K562 (cell line): ENCODE results near the gene LRRC61. TPM values are rescaled to one million over a fixed set of nuclear protein-coding genes. Genes with fewer than 3 reads are reported as not detected.

ENCODE experiments used
- FOXK1 ChIP-seq: sonication (generic); formaldehyde crosslinking; IDR thresholded peaks from 2 replicates; pipeline ENCODE4 v1.8.0; 2022; ENCODE audit warnings: missing genetic modification reagents, mild to moderate bottlenecking, borderline replicate concordance
- IRF1 ChIP-seq: sonication (generic); formaldehyde crosslinking; IDR thresholded peaks from 2 replicates; pipeline ENCODE4 v1.8.0; 2022; ENCODE audit warnings: missing genetic modification reagents, mild to moderate bottlenecking, borderline replicate concordance
- PHB ChIP-seq: fragments of 250-450 bp; sonication (Bioruptor Pico); IDR thresholded peaks from 2 replicates; pipeline ENCODE4 v1.5.0; 2021
- RBFOX2 ChIP-seq: fragments of 200-400 bp; formaldehyde crosslinking; IDR thresholded peaks from 2 replicates; pipeline ENCODE4 v1.6.1; 2017; ENCODE audit warnings: low read depth, mild to moderate bottlenecking, low read length, moderate library complexity
- SNRNP70 ChIP-seq: fragments of 200-400 bp; formaldehyde crosslinking; optimal IDR thresholded peaks from 2 replicates; pipeline ENCODE3; 2017; ENCODE audit warnings: low read depth, low read length
- ZBTB8A ChIP-seq: fragments of 450-650 bp; IDR thresholded peaks from 2 replicates; pipeline ENCODE4 v1.6.1; 2018; ENCODE audit warnings: mild to moderate bottlenecking, moderate library complexity; ENCODE audit not compliant: partially characterized antibody
- ZFP91 ChIP-seq: sonication (generic); formaldehyde crosslinking; IDR thresholded peaks from 2 replicates; pipeline ENCODE4 v1.8.0; 2022; ENCODE audit warnings: mild to moderate bottlenecking, missing genetic modification reagents
- ZNF134 ChIP-seq: fragments of 250-450 bp; sonication (Bioruptor Pico); conservative IDR thresholded peaks from 2 replicates; pipeline ENCODE4 v1.4.0; 2020
- ZNF277 ChIP-seq: fragments of 250-450 bp; sonication (Bioruptor Pico); IDR thresholded peaks from 2 replicates; pipeline ENCODE4 v1.8.0; 2022; ENCODE audit warnings: inconsistent platforms, mild to moderate bottlenecking, moderate library complexity, borderline replicate concordance
- ZNF699 ChIP-seq: fragments of 250-450 bp; sonication (Bioruptor Pico); IDR thresholded peaks from 2 replicates; pipeline ENCODE4 v1.8.0; 2021; ENCODE audit warnings: mild to moderate bottlenecking, moderate library complexity; ENCODE audit not compliant: insufficient replicate concordance
- polyA plus RNA-seq, 8 experiments: library from polyadenylated mRNA; depleted of rRNA in 4 of 8; stranded (reverse) in 5 of 8; unstranded in 3 of 8; fragments of >200 nt; fragmentation: Nextera tagmentation in 2 of 8; fragmentation: Illumina TruSeq in 1 of 8; extraction: Ambion mirVana in 2 of 8; extraction: Trizol in 1 of 8; gene quantifications; 2 replicates each; pipeline versions ENCODE4 v1.2.1 to v1.2.3, GENCODE V29; 2011 to 2014; ENCODE audit warnings: inconsistent platforms in 1 of 8, missing spikeins in 1 of 8
- total RNA-seq, 7 experiments: library from RNA; depleted of rRNA in 6 of 7; stranded (reverse); fragments of >200 nt in 6 of 7; fragmentation: Illumina TruSeq in 2 of 7; extraction: Trizol in 2 of 7; gene quantifications; 2 replicates each; pipeline versions ENCODE4 v1.2.1 to v1.2.3, GENCODE V29; 2011 to 2021; ENCODE audit warnings: low replicate concordance in 1 of 7
- TF ChIP-seq, protein P1 (sequence below): fragments of 200-600 bp; sonication (generic); IDR thresholded peaks from one replicate; pipeline ENCODE4 v1.6.1; 2012; ENCODE audit warnings: mild to moderate bottlenecking, low read depth, low read length, inconsistent platforms

Gene LRRC61
- total and polyA plus RNA-seq, 9 of the 15 experiments (the other 6 are each of a cell fraction or from before 2014, with no cell fraction given) = 1.3 to 55.2 (median 35.2) TPM

GRCh38 chr7:150369748-150370501 is 46.8 kb downstream of the LRRC61 start (continued):
- TF ChIP-seq, protein P1, sequence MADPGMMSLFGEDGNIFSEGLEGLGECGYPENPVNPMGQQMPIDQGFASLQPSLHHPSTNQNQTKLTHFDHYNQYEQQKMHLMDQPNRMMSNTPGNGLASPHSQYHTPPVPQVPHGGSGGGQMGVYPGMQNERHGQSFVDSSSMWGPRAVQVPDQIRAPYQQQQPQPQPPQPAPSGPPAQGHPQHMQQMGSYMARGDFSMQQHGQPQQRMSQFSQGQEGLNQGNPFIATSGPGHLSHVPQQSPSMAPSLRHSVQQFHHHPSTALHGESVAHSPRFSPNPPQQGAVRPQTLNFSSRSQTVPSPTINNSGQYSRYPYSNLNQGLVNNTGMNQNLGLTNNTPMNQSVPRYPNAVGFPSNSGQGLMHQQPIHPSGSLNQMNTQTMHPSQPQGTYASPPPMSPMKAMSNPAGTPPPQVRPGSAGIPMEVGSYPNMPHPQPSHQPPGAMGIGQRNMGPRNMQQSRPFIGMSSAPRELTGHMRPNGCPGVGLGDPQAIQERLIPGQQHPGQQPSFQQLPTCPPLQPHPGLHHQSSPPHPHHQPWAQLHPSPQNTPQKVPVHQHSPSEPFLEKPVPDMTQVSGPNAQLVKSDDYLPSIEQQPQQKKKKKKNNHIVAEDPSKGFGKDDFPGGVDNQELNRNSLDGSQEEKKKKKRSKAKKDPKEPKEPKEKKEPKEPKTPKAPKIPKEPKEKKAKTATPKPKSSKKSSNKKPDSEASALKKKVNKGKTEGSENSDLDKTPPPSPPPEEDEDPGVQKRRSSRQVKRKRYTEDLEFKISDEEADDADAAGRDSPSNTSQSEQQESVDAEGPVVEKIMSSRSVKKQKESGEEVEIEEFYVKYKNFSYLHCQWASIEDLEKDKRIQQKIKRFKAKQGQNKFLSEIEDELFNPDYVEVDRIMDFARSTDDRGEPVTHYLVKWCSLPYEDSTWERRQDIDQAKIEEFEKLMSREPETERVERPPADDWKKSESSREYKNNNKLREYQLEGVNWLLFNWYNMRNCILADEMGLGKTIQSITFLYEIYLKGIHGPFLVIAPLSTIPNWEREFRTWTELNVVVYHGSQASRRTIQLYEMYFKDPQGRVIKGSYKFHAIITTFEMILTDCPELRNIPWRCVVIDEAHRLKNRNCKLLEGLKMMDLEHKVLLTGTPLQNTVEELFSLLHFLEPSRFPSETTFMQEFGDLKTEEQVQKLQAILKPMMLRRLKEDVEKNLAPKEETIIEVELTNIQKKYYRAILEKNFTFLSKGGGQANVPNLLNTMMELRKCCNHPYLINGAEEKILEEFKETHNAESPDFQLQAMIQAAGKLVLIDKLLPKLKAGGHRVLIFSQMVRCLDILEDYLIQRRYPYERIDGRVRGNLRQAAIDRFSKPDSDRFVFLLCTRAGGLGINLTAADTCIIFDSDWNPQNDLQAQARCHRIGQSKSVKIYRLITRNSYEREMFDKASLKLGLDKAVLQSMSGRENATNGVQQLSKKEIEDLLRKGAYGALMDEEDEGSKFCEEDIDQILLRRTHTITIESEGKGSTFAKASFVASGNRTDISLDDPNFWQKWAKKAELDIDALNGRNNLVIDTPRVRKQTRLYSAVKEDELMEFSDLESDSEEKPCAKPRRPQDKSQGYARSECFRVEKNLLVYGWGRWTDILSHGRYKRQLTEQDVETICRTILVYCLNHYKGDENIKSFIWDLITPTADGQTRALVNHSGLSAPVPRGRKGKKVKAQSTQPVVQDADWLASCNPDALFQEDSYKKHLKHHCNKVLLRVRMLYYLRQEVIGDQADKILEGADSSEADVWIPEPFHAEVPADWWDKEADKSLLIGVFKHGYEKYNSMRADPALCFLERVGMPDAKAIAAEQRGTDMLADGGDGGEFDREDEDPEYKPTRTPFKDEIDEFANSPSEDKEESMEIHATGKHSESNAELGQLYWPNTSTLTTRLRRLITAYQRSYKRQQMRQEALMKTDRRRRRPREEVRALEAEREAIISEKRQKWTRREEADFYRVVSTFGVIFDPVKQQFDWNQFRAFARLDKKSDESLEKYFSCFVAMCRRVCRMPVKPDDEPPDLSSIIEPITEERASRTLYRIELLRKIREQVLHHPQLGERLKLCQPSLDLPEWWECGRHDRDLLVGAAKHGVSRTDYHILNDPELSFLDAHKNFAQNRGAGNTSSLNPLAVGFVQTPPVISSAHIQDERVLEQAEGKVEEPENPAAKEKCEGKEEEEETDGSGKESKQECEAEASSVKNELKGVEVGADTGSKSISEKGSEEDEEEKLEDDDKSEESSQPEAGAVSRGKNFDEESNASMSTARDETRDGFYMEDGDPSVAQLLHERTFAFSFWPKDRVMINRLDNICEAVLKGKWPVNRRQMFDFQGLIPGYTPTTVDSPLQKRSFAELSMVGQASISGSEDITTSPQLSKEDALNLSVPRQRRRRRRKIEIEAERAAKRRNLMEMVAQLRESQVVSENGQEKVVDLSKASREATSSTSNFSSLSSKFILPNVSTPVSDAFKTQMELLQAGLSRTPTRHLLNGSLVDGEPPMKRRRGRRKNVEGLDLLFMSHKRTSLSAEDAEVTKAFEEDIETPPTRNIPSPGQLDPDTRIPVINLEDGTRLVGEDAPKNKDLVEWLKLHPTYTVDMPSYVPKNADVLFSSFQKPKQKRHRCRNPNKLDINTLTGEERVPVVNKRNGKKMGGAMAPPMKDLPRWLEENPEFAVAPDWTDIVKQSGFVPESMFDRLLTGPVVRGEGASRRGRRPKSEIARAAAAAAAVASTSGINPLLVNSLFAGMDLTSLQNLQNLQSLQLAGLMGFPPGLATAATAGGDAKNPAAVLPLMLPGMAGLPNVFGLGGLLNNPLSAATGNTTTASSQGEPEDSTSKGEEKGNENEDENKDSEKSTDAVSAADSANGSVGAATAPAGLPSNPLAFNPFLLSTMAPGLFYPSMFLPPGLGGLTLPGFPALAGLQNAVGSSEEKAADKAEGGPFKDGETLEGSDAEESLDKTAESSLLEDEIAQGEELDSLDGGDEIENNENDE = no peak
- 0 out of 2 replicates have a peak, but pooled peaks have one; percentile 16 for TF ChIP-seq ZFP91 (CRISPR knock-in tag)
- TF ChIP-seq SNRNP70 = no peak
- TF ChIP-seq ZNF699 = no peak
- no peak for TF ChIP-seq PHB (CRISPR knock-in tag)
- TF ChIP-seq ZBTB8A = no peak
- peak; percentile 6; the same call in 1 of the 2 replicates for TF ChIP-seq ZNF277
- no peak for TF ChIP-seq FOXK1
- 0 out of 2 replicates have a peak, but pooled peaks have one; percentile 14 for TF ChIP-seq RBFOX2
- no peak for TF ChIP-seq ZNF134 (CRISPR knock-in tag)
- no peak for TF ChIP-seq IRF1 (CRISPR knock-in tag)
